NCI-H2196 (cell line): Measurements from ENCODE around the gene CALN1.
"Not testable (repeated sequence)": the region's sequence is repeated elsewhere in the genome, so short reads cannot be mapped to it uniquely, and the experiment has no call there.

ENCODE experiments used
- DNase-seq: peaks from one replicate; lab custom pipeline; 2025; ENCODE audit not compliant: unreplicated experiment; lab: John Stamatoyannopoulos, UW

Gene CALN1

GRCh38 chr7:72412121-72412618 lies at the start of gene CALN1:
Gene CALN1 (minus strand): TSS chr7:72412338.
- not testable (repeated sequence) for DNase-seq

GRCh38 chr7:72453471-72453870 lies 41.3 kb upstream of the CALN1 start:
- DNase-seq: no peak

- DNase-seq: no peak
These were observed 35.5 kb upstream of the CALN1 start for GRCh38 chr7:72447465-72448204.

- no peak for DNase-seq
These were observed 34.7 kb upstream of the CALN1 start for GRCh38 chr7:72446591-72447462.

GRCh38 chr7:72446131-72446530 lies 34.0 kb upstream of the CALN1 start:
- DNase-seq: no peak

- DNase-seq: no peak
These were observed 33.4 kb upstream of the CALN1 start for GRCh38 chr7:72445580-72445979.

- no peak for DNase-seq
These were observed 32.9 kb upstream of the CALN1 start for GRCh38 chr7:72445075-72445474.

- no peak for DNase-seq
These were observed 32.1 kb upstream of the CALN1 start for GRCh38 chr7:72444026-72444776.

GRCh38 chr7:72441791-72442190 lies 29.7 kb upstream of the CALN1 start:
- no peak for DNase-seq

GRCh38 chr7:72438491-72438890 lies 26.4 kb upstream of the CALN1 start:
- DNase-seq: no peak

- no peak for DNase-seq
These were observed 25.5 kb upstream of the CALN1 start for GRCh38 chr7:72437610-72438009.

- DNase-seq: no peak
These were observed 25.0 kb upstream of the CALN1 start for GRCh38 chr7:72437061-72437585.

GRCh38 chr7:72435925-72436480 lies 23.9 kb upstream of the CALN1 start:
- no peak for DNase-seq

- DNase-seq: no peak
These were observed 23.2 kb upstream of the CALN1 start for GRCh38 chr7:72435366-72435765.

GRCh38 chr7:72430531-72430930 lies 18.4 kb upstream of the CALN1 start:
- DNase-seq: no peak

GRCh38 chr7:72429316-72429715 lies 17.2 kb upstream of the CALN1 start:
- no peak for DNase-seq

- DNase-seq: no peak
These were observed 4.7 kb upstream of the CALN1 start for GRCh38 chr7:72416846-72417245.

GRCh38 chr7:72415586-72415985 lies 3.4 kb upstream of the CALN1 start:
- no peak for DNase-seq

- no peak for DNase-seq
These were observed 1.7 kb upstream of the CALN1 start for GRCh38 chr7:72413886-72414285.

GRCh38 chr7:72413290-72413689 lies 1.2 kb upstream of the CALN1 start:
- no peak for DNase-seq

GRCh38 chr7:72411419-72411818 lies 719 bp downstream of the CALN1 start:
- no peak for DNase-seq
